OCI-LY1 (cell line): ENCODE measurements around the gene AQP12B.

Source experiments
- EZH2 ChIP-seq: fragments of 200-600 bp; sonication (generic), shearing (Covaris generic); IDR thresholded peaks from 2 replicates; pipeline ENCODE4 v1.8.0; 2017; ENCODE audit warnings: borderline replicate concordance, mixed run types, mild to moderate bottlenecking, antibody characterized with exemption, low read length, moderate library complexity, mixed read lengths
- TF ChIP-seq, protein P1 (sequence below): fragments of 200-600 bp; sonication (generic), shearing (Covaris generic); IDR thresholded peaks from 2 replicates; pipeline ENCODE4 v1.5.1; 2017; ENCODE audit warnings: mild to moderate bottlenecking, antibody characterized with exemption, low read length, moderate library complexity, mixed read lengths

DNA sequence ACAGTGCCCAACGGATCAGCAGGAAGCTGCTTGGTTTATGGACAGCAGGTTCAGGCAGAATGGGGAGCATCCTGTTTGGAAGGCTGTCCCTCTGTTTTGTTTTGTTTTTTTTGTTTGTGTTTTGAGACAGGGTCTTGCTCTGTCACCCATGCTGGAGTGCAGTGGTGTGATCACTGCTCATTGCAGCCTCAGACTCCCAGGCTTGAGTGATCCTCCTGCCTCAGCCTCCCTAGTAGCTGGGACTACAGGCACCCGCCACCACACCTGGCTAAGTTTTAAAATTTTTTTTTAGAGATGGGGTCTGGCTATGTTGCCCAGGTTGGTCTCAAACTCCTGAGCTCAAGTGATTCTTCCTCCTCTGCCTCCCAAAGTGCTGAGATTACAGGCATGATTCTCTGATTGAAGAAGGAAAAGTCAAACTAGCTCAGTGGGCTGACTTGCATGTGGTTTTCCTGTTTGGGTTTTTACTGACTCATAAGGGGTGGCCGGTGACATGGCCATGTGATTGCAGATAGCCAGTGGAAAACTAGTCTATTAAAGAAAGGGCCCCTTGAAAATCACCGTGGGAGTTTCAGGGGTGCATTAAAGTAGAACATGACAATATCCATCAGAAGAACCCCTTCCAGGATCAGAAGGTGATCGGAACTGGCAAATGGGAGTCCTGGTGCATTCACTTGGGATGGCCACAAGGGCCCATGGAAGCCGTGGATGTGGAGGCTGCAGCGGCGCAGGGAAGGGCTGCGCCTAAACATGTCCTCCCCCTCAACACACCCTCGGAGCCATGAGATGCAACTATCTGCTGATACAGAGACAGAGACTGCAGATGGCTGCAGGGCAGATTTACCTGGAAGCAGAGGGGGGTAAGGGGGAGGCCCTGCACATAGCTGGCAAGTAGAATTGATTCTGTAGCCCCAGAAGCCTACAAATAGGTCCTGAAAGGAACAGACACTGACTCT lies 26.5 kb downstream of the AQP12B start:
- TF ChIP-seq, protein P1, sequence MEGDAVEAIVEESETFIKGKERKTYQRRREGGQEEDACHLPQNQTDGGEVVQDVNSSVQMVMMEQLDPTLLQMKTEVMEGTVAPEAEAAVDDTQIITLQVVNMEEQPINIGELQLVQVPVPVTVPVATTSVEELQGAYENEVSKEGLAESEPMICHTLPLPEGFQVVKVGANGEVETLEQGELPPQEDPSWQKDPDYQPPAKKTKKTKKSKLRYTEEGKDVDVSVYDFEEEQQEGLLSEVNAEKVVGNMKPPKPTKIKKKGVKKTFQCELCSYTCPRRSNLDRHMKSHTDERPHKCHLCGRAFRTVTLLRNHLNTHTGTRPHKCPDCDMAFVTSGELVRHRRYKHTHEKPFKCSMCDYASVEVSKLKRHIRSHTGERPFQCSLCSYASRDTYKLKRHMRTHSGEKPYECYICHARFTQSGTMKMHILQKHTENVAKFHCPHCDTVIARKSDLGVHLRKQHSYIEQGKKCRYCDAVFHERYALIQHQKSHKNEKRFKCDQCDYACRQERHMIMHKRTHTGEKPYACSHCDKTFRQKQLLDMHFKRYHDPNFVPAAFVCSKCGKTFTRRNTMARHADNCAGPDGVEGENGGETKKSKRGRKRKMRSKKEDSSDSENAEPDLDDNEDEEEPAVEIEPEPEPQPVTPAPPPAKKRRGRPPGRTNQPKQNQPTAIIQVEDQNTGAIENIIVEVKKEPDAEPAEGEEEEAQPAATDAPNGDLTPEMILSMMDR = no peak
- no peak for TF ChIP-seq EZH2
